ENCODE data around the gene STK4. TPM values are rescaled to one million over a fixed set of nuclear protein-coding genes. Genes with fewer than 3 reads are reported as not detected.

STK4 gene
- total RNA-seq, 2 experiments from 2014 or later = 151 to 170 TPM

Other genes with a start within 250 kb of the STK4 start
- not detected for gene KCNK15, start 220.6 kb upstream of the STK4 start, total RNA-seq
- not detected for gene RIMS4, start 156.0 kb upstream of the STK4 start, total RNA-seq
- 100 to 1,000 TPM; 198 to 252 TPM for gene YWHAB, start 80.8 kb upstream of the STK4 start, total RNA-seq
- 100 to 1,000 TPM; 113 to 126 TPM for gene PABPC1L, start 56.5 kb upstream of the STK4 start, total RNA-seq
- gene TOMM34, start 6.1 kb upstream of the STK4 start, total RNA-seq = 10 to 100 TPM; 22.3 to 31.2 TPM
- under 1 TPM; 0.18 to 0.49 TPM for gene KCNS1, start 134.6 kb downstream of the STK4 start, total RNA-seq
- gene WFDC5, start 148.7 kb downstream of the STK4 start, total RNA-seq = not detected
- gene WFDC12, start 158.0 kb downstream of the STK4 start, total RNA-seq = not detected
- not detected for gene PI3, start 208.4 kb downstream of the STK4 start, total RNA-seq
- not detected for gene SEMG1, start 240.5 kb downstream of the STK4 start, total RNA-seq